ENCODE results near the gene TUBA4B.

DNA sequence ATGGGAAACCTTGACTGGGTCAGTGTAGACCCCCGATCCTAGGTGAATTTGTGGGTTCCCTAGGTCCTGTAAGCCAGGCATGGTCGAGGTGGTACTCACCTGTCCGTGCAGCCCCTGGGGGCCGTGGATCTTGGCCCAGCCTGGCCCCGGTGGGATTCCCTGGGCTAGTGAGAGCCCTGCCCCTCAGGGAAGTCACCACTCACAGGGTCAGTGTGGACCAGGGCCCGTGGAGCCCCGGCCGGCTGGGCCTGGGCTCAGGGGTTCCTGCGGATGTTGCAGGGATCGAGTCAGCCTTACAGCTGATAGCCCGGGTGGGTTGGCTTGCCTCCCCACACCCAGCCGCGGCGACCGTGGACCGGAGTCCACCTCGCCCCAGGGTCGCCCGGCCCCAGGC is 24.1 kb upstream of the TUBA4B start:
- TF ChIP-seq POLR2A (IDR thresholded peaks at IDR 0.05; ENCODE audit: low read depth, low read length) (no peak), POLR2AphosphoS5 (IDR thresholded peaks at IDR 0.05; ENCODE audit: low read depth, low read length) (no peak), TAF1 (IDR thresholded peaks at IDR 0.05; ENCODE audit: borderline replicate concordance, low read depth, low read length) (no peak)
